22Rv1 (cell line): ENCODE results near the gene MACIR.

Experiments used
- CTCF ChIP-seq: fragments of 450-650 bp; IDR thresholded peaks from 2 replicates; pipeline ENCODE4 v1.5.1; 2017; ENCODE audit warnings: mild to moderate bottlenecking
- ZFX ChIP-seq: fragments of 450-650 bp; IDR thresholded peaks from 2 replicates; pipeline ENCODE4 v1.6.1; 2017; ENCODE audit warnings: antibody characterized with exemption, borderline replicate concordance

DNA sequence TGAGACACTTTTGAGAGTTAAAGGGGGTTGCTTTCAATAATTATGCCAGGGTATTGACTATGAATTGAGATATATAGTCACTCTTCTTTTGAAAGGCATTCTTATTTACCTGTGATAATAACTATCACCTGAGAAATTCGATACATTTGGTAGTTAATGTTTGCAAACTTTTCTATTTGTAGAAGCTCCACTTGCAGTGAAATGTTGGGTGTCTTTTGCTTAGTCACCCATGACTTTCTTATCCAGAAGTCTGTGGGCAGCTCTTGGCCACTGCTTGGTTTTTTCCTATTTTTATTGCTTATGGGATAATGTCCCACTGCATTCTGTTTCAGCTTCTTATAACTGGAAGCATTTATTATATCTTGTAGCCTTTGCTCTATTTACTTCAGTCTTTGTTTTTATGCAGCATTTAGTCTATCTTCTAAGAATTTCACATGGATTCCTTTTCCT is 3.9 kb downstream of the MACIR start:
- TF ChIP-seq CTCF (no peak), ZFX (no peak)
